Hepatocyte (in vitro differentiated cells): Measurements from ENCODE around the gene CECR2.

ENCODE experiments used
- EZH2 ChIP-seq: fragments of 200-600 bp; sonication (generic); IDR thresholded peaks from 2 replicates; pipeline ENCODE4 v1.6.1; 2016; ENCODE audit warnings: antibody characterized with exemption, mild to moderate bottlenecking, borderline replicate concordance
- EZH2phosphoT487 ChIP-seq: fragments of 200-600 bp; sonication (generic); IDR thresholded peaks from one replicate; pipeline ENCODE4 v1.6.1; 2018; ENCODE audit warnings: antibody characterized with exemption, mild to moderate bottlenecking, low read depth, moderate library complexity; ENCODE audit not compliant: unreplicated experiment, severe bottlenecking
- TF ChIP-seq, protein P1 (sequence below): fragments of 200-600 bp; sonication (generic); IDR thresholded peaks from 2 replicates; pipeline ENCODE4 v1.5.1; 2016; ENCODE audit warnings: antibody characterized with exemption, mild to moderate bottlenecking; ENCODE audit not compliant: poor library complexity

GRCh38 chr22:17436382-17436980 is 67.2 kb downstream of the CECR2 start:
- TF ChIP-seq, protein P1, sequence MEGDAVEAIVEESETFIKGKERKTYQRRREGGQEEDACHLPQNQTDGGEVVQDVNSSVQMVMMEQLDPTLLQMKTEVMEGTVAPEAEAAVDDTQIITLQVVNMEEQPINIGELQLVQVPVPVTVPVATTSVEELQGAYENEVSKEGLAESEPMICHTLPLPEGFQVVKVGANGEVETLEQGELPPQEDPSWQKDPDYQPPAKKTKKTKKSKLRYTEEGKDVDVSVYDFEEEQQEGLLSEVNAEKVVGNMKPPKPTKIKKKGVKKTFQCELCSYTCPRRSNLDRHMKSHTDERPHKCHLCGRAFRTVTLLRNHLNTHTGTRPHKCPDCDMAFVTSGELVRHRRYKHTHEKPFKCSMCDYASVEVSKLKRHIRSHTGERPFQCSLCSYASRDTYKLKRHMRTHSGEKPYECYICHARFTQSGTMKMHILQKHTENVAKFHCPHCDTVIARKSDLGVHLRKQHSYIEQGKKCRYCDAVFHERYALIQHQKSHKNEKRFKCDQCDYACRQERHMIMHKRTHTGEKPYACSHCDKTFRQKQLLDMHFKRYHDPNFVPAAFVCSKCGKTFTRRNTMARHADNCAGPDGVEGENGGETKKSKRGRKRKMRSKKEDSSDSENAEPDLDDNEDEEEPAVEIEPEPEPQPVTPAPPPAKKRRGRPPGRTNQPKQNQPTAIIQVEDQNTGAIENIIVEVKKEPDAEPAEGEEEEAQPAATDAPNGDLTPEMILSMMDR = no peak
- TF ChIP-seq EZH2 (no peak), EZH2phosphoT487 (no peak)
